ENCODE results near the gene NPHP4. TPM values are rescaled to one million over a fixed set of nuclear protein-coding genes. Genes with fewer than 3 reads are reported as not detected.

The NPHP4 gene
- total RNA-seq, 4 donors from 2014 or later = 9.2 to 35.5 (median 18.3) TPM

- TF ChIP-seq POLR2A (IDR thresholded peaks at IDR 0.05) (no peak), CTCF (IDR thresholded peaks at IDR 0.05) (no peak)
Observed at GRCh38 chr1:5939271-5940170, 52.7 kb downstream of the NPHP4 start.

GRCh38 chr1:5938101-5938646 lies 54.1 kb downstream of the NPHP4 start:
- no peak for DNase-seq
- no peaks in the 10 kb centered on the region for H3K4me1 ChIP-seq
- TF ChIP-seq POLR2A (IDR thresholded peaks at IDR 0.05) (no peak), CTCF (IDR thresholded peaks at IDR 0.05) (no peak)
- H3K9me3 ChIP-seq = no peaks in the 10 kb centered on the region
- H3K36me3 ChIP-seq = no peaks in the 10 kb centered on the region
- no peaks in the 10 kb centered on the region for H3K27me3 ChIP-seq
- H3K4me3 ChIP-seq = no peak overlapping the region
- no peak overlapping the region for H3K27ac ChIP-seq

More at GRCh38 chr1:5939271-5940170, 52.7 kb downstream of the NPHP4 start:
- Histone ChIP-seq H3K27ac (no peak overlapping the region), H3K27me3 (no peaks in the 10 kb centered on the region), H3K36me3 (no peaks in the 10 kb centered on the region), H3K9me3 (no peaks in the 10 kb centered on the region), H3K4me1 (no peaks in the 10 kb centered on the region), H3K4me3 (no peak overlapping the region)
- DNase-seq = no peak

- Histone ChIP-seq H3K4me1 (no peaks in the 10 kb centered on the region), H3K9me3 (no peaks in the 10 kb centered on the region), H3K27me3 (no peaks in the 10 kb centered on the region), H3K36me3 (no peaks in the 10 kb centered on the region), H3K4me3 (no peak overlapping the region), H3K27ac (no peak overlapping the region)
- no peak for DNase-seq
- TF ChIP-seq POLR2A (IDR thresholded peaks at IDR 0.05) = no peak
- no peak for TF ChIP-seq CTCF (IDR thresholded peaks at IDR 0.05)
Observed at GRCh38 chr1:5937373-5937857, 54.8 kb downstream of the NPHP4 start.

- Histone ChIP-seq H3K27ac (no peak overlapping the region), H3K4me1 (no peaks in the 10 kb centered on the region), H3K4me3 (no peak overlapping the region), H3K9me3 (no peaks in the 10 kb centered on the region), H3K27me3 (no peaks in the 10 kb centered on the region), H3K36me3 (no peaks in the 10 kb centered on the region)
- TF ChIP-seq CTCF (IDR thresholded peaks at IDR 0.05) = no peak
- DNase-seq = no peak
Observed at GRCh38 chr1:5936621-5937372, 55.4 kb downstream of the NPHP4 start.

GRCh38 chr1:5936126-5936525 lies 56.1 kb downstream of the NPHP4 start:
- Histone ChIP-seq H3K4me1 (no peaks in the 10 kb centered on the region), H3K27ac (no peak overlapping the region), H3K27me3 (no peaks in the 10 kb centered on the region), H3K9me3 (no peaks in the 10 kb centered on the region), H3K36me3 (no peaks in the 10 kb centered on the region), H3K4me3 (no peak overlapping the region)
- no peak for DNase-seq
- no peak for TF ChIP-seq POLR2A (IDR thresholded peaks at IDR 0.05)
- TF ChIP-seq CTCF (IDR thresholded peaks at IDR 0.05) = no peak
